Aorta (tissue), 5 donors: ENCODE results near the gene ASPDH. TPM values are rescaled to one million over a fixed set of nuclear protein-coding genes. Genes with fewer than 3 reads are reported as not detected.

Source experiments
- ATAC-seq: fragments of 200-7000 bp; cut with Tn5 transposase; one replicate; pipeline ENCODE4 v1.9.1; 2022; ENCODE audit warnings: moderate library complexity; ENCODE audit not compliant: low FRiP score
- DNase-seq, 2 donors: peaks; one replicate each; pipeline ENCODE4 v3.0.0-alpha.2; 2020
- H3K27ac ChIP-seq, 2 donors: one replicate each; pipeline ENCODE4 v1.5.1; 2013; ENCODE audit warnings: low read length in 2 of 2, mild to moderate bottlenecking in 2 of 2, moderate library complexity in 2 of 2, control low read depth in 1 of 2, inconsistent platforms in 1 of 2, low read depth in 1 of 2
- H3K27me3 ChIP-seq, 2 donors: one replicate each; pipeline ENCODE4 v1.6.1; 2013; ENCODE audit warnings: control low read depth in 1 of 2, low read length in 1 of 2, mild to moderate bottlenecking in 1 of 2, moderate library complexity in 1 of 2; ENCODE audit not compliant: insufficient read depth in 2 of 2, control insufficient read depth in 1 of 2
- H3K36me3 ChIP-seq, 2 donors: one replicate each; pipeline ENCODE4 v1.6.1; 2013; ENCODE audit warnings: control low read depth in 1 of 2, low read length in 1 of 2, mild to moderate bottlenecking in 1 of 2; ENCODE audit not compliant: insufficient read depth in 2 of 2, control insufficient read depth in 1 of 2
- H3K4me1 ChIP-seq, 2 donors: one replicate each; pipeline ENCODE4 v1.6.1; 2013; ENCODE audit warnings: low read length in 2 of 2, control low read depth in 1 of 2, mild to moderate bottlenecking in 1 of 2, moderate library complexity in 1 of 2; ENCODE audit not compliant: insufficient read depth in 2 of 2, control insufficient read depth in 1 of 2
- H3K4me3 ChIP-seq, 2 donors: one replicate each; pipeline ENCODE4 v1.5.1; 2013; ENCODE audit warnings: low read length in 2 of 2, control low read depth in 1 of 2, mild to moderate bottlenecking in 1 of 2
- H3K9me3 ChIP-seq: one replicate; pipeline ENCODE4 v1.6.1; 2013; ENCODE audit warnings: mild to moderate bottlenecking, low read length; ENCODE audit not compliant: control insufficient read depth
- WGBS, 2 donors: extraction: QIAGEN DNeasy Blood & Tissue Kit; methylation state at CpG; one replicate each; pipeline ENCODE4 v1.1.7; 2013; 5-methylcytosine and 5-hydroxymethylcytosine counted together
- intact Hi-C, 2 donors: fragments of 100-400 bp; cut with DNase I; formaldehyde crosslinking; loops; one replicate each; pipeline versions ENCODE4 v1.14.2 to v1.15.0; 2022
- polyA plus RNA-seq, 2 donors: library from polyadenylated mRNA; stranded (reverse); fragments of 200-250 nt; gene quantifications; one replicate each; pipeline ENCODE4 v1.2.3, GENCODE V29; 2013
- total RNA-seq, 2 donors: library from RNA; stranded (reverse); fragmentation: NEBNext Ultra II Directional; extraction: Animal tissue kit (Norgen Biotek cat#: 25700); gene quantifications; one replicate each; pipeline ENCODE4 v1.2.1, GENCODE V29; 2021
- donor health status: healthy with polysubstance abuse.
- donor health status: Bipolar disorder and iron deficiency.
- donor health status: DM: no; HTN: no; CAD: no.
- donor health status: DM: no; HTN: no; CAD: no.
- donor health status: DM: yes; HTN: yes; CAD: no.

Gene ASPDH
- total and polyA plus RNA-seq, 4 donors: 1.9 TPM; not detected in 3

GRCh38 chr19:50549927-50550593 lies 36.3 kb upstream of the ASPDH start:
- no peak overlapping the region for H3K27ac ChIP-seq
- DNase-seq (no peak), ATAC-seq (no peak)
- WGBS, 2 donors: 68 to 72% methylated on average over 16 to 17 of the region's 17 CpGs
- H3K4me3 ChIP-seq: no peak overlapping the region
- no peaks in the 10 kb centered on the region for H3K4me1 ChIP-seq
- no peaks in the 10 kb centered on the region for H3K9me3 ChIP-seq
- H3K27me3 ChIP-seq: no peaks in the 10 kb centered on the region
- intact Hi-C loops: no loop called here
- no peaks in the 10 kb centered on the region for H3K36me3 ChIP-seq

DNA sequence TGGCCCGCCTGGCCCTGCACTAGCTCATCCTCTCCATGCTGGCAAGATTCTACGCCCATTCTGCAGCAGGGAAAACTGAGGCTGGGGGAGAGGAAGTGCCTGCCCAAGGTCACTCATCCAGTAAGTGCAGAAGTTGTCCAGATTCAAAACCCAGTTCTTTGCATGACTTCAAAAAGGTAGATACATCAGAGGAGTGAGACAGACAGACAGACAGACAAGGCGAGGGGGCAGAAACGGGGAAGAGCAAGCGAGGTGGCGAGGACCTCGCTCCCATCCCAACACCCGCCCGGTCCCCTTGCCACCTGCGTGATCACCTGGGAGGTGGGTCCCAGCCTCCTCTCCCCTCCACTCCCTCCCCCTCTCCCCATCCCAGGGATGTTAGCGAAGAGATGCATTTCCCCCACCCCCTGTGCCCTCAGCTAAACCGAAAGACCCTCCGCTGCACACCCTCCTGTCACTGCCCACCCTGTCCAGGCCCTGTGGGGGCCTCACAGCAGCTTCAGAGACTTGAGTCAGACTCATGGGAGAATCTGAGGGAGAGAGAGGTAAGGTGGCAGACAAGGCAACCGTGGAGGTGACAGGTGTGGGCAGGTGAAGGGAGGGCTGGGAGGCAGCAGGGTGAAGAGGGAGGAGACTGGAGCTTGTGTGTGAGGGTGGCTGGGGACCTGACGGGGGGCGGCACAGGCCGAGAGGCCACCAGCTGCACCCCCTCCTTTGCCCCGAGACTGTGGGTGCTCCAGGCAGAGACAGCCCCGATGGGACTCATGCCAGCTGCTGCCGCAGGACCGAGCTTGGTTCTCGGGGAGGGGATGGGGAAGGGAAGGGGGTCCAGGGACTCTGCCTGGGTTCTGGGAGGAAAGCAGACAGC lies 35.6 kb upstream of the ASPDH start:
- no peaks in the 10 kb centered on the region for H3K4me1 ChIP-seq
- intact Hi-C loops: no loop called here
- H3K9me3 ChIP-seq: no peaks in the 10 kb centered on the region

DNA sequence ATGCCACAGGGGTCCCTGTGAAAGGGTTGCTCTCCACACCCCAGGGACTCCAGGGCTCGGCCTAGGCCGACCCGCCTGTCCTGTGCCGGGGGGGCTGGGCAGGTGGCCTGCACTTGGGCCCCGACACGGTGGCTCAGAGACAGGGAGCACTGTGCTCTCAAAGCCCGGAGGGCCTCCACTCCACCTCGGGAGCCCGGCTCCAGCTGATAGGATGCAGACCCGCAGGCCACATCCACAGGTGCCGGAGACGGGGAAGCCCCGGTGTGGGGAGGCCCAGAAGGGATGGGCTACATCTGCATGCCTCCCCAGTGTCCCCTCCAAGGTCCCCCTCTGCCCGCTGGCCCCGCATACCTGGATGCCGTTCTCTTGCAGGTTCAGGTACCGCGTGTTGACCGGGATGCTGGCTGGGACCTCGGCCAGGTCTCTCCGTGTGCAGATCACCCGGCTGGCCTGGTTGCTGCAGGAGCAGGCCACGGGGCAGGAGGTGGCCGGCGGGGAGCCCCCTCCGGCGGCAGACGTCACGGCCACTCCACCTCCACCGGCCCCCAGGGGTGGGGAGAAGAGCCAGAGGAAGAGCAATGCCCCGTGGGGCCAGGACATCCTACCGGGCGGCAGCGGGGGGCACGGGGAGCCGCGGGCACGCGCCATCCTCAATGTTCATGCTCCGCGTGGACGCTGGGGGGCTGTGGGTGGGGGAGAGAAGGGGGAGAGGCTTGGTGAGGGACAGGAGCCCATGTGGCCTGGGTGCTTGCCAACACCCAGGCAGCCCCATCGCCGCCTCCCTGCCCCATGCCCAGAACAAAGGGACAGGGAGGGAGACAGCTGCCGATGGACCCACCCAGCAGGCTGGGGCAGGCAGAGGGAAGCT lies 34.7 kb upstream of the ASPDH start:
- H3K36me3 ChIP-seq: no peaks in the 10 kb centered on the region
- ATAC-seq (no peak), DNase-seq (no peak)
- intact Hi-C loops: no loop called here
- no peaks in the 10 kb centered on the region for H3K27me3 ChIP-seq
- H3K9me3 ChIP-seq: no peaks in the 10 kb centered on the region
- no peaks in the 10 kb centered on the region for H3K4me1 ChIP-seq
- no peak overlapping the region for H3K27ac ChIP-seq
- 81 to 82% methylated on average over 44 to 45 of the region's 45 CpGs for WGBS, 2 donors
- H3K4me3 ChIP-seq: no peak overlapping the region

More for the DNA sequence above, 35.6 kb upstream of the ASPDH start:
- H3K27ac ChIP-seq: no peak overlapping the region
- DNase-seq (no peak), ATAC-seq (no peak)
- H3K36me3 ChIP-seq: no peaks in the 10 kb centered on the region
- 76 to 81% methylated on average over 18 to 22 of the region's 22 CpGs for WGBS, 2 donors
- H3K4me3 ChIP-seq: no peak overlapping the region
- H3K27me3 ChIP-seq: no peaks in the 10 kb centered on the region

- H3K36me3 ChIP-seq: no peaks in the 10 kb centered on the region
- no peak overlapping the region for H3K27ac ChIP-seq
- H3K9me3 ChIP-seq: no peaks in the 10 kb centered on the region
- H3K4me1 ChIP-seq: no peaks in the 10 kb centered on the region
- H3K4me3 ChIP-seq: no peak overlapping the region
- no peaks in the 10 kb centered on the region for H3K27me3 ChIP-seq
- ATAC-seq (peak; percentile 13), DNase-seq (no peak)
- intact Hi-C loops: no loop called here
- 48 to 50% methylated on average over 18 of the region's 18 CpGs for WGBS, 2 donors
These were observed 33.9 kb upstream of the ASPDH start for GRCh38 chr19:50547385-50548190.

DNA sequence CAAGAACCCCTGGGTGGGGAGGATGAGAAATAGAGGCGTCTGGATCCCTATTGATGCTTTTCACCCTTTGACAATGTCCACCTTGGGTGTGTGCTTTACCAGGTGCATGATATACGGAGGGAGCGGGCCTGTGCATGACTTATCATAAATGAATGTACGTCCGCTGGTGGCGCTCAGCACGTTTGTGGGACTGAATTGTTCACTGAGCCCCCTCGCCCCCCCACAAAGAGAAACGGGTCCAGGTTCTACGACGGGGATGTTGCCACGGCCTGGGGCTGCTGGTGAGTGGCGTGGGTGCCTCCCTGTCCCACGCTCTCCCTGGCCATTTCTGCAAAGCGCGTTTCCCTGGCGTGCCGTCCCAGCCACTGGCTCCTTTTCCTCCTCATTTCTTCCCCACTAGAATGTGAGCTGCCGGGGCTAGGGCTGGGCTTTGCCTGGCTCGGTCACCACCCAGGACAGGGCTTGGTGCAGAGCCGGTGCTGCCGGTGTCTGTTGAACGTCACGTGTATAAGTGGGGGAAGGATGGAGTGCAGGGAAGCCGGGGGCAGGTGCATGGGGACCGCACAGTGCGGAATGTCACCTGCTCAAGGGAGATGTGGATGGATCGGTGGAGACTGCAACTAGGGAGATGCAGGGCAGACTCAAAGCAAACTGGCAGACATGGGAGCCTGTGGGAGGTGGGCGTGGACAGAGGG lies 33.0 kb upstream of the ASPDH start:
- ATAC-seq (no peak), DNase-seq (no peak)
- intact Hi-C loops: no loop called here
- H3K4me3 ChIP-seq: no peak overlapping the region
- WGBS, 2 donors: 51 to 56% methylated on average over 29 of the region's 29 CpGs
- H3K36me3 ChIP-seq: no peaks in the 10 kb centered on the region
- no peaks in the 10 kb centered on the region for H3K27me3 ChIP-seq
- H3K4me1 ChIP-seq: no peaks in the 10 kb centered on the region
- H3K9me3 ChIP-seq: no peaks in the 10 kb centered on the region
- no peak overlapping the region for H3K27ac ChIP-seq

- no peaks in the 10 kb centered on the region for H3K27me3 ChIP-seq
- H3K4me3 ChIP-seq: no peak overlapping the region
- no peak overlapping the region for H3K27ac ChIP-seq
- H3K4me1 ChIP-seq: no peaks in the 10 kb centered on the region
- 77 to 85% methylated on average over 20 to 21 of the region's 21 CpGs for WGBS, 2 donors
- H3K36me3 ChIP-seq: no peaks in the 10 kb centered on the region
- DNase-seq (no peak), ATAC-seq (no peak)
- intact Hi-C loops: no loop called here
- no peaks in the 10 kb centered on the region for H3K9me3 ChIP-seq
These were observed 29.2 kb upstream of the ASPDH start for GRCh38 chr19:50542943-50543342.

DNA sequence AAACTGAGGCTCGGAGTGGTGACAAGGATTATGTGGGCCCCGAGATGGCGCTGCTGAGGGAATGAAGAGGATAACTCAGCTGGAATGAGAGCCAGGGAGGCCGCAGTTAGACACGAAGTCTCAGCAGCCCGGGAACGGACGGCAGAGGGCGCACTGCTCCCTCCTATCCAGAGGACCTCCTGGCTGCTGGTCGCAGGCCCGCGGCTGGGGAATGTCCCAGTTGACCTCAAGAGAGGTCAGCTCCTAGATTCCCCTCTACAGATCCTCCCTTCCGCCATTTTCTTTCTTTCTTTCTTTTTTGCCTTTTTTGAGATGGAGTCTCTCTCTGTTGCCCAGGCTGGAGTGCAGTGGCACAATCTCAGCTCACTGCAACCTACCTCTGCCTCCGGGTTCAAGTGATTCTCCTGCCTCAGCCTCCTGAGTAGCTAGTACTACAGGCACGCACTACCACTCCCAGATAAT lies 24.1 kb upstream of the ASPDH start:
- ATAC-seq: peak; percentile 74
- no peaks in the 10 kb centered on the region for H3K27me3 ChIP-seq
- H3K4me3 ChIP-seq: no peak overlapping the region
- 18 to 21% methylated on average over 15 of the region's 15 CpGs for WGBS, 2 donors
- intact Hi-C loops: no loop called here
- peaks cover 2% of the 10 kb centered on the region for H3K9me3 ChIP-seq
- H3K27ac ChIP-seq: no peak overlapping the region
- H3K4me1 ChIP-seq: no peaks in the 10 kb centered on the region
- DNase-seq: peak; percentile 79 to 90
- H3K36me3 ChIP-seq: no peaks in the 10 kb centered on the region
